ENCODE data around the gene TFAM. TPM values are rescaled to one million over a fixed set of nuclear protein-coding genes. Genes with fewer than 3 reads are reported as not detected.

TFAM gene
- total RNA-seq, 1 donor from 2014 or later = 13.3 TPM

DNA sequence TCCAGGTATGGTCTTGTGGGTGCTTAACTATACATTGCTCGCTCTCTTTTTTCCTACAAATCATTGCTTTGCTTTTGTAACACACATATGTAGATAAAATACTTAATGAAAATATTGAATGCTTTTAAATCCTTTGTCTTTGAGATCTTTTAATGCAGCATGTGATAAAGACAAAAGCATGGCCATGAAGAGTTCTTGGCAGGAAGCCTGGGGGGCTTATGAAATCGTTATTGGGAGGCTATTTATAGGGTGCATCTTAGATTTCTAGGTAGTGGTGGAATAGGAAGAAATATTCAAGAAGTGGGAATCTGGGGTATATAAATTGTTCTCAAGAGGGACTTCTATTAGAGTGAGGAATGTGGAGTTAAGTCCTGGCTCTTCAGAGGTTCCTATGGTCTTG is 28.5 kb upstream of the TFAM start:
- H3K9me3 ChIP-seq = no peaks in the 10 kb centered on the region
- intact Hi-C loops (cut with DNase I) = no loop called here
- no peak for DNase-seq (ENCODE audit: extremely low spot score in 2 of 2)
- TF ChIP-seq POLR2A (IDR thresholded peaks at IDR 0.05) (no peak), POLR2AphosphoS5 (IDR thresholded peaks at IDR 0.05; ENCODE audit: insufficient read depth in 1 of 2, low read depth in 1 of 2) (no peak)
- TF ChIP-seq, protein P1, sequence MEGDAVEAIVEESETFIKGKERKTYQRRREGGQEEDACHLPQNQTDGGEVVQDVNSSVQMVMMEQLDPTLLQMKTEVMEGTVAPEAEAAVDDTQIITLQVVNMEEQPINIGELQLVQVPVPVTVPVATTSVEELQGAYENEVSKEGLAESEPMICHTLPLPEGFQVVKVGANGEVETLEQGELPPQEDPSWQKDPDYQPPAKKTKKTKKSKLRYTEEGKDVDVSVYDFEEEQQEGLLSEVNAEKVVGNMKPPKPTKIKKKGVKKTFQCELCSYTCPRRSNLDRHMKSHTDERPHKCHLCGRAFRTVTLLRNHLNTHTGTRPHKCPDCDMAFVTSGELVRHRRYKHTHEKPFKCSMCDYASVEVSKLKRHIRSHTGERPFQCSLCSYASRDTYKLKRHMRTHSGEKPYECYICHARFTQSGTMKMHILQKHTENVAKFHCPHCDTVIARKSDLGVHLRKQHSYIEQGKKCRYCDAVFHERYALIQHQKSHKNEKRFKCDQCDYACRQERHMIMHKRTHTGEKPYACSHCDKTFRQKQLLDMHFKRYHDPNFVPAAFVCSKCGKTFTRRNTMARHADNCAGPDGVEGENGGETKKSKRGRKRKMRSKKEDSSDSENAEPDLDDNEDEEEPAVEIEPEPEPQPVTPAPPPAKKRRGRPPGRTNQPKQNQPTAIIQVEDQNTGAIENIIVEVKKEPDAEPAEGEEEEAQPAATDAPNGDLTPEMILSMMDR (IDR thresholded peaks at IDR 0.05) = no peak
- no peaks in the 10 kb centered on the region for H3K27me3 ChIP-seq
- H3K4me1 ChIP-seq = peaks cover 17% of the 10 kb centered on the region
- no peak overlapping the region for H3K27ac ChIP-seq
- no peaks in the 10 kb centered on the region for H3K36me3 ChIP-seq
- H3K4me3 ChIP-seq = no peak overlapping the region

- TF ChIP-seq POLR2A (IDR thresholded peaks at IDR 0.05) (no peak), POLR2AphosphoS5 (IDR thresholded peaks at IDR 0.05; ENCODE audit: insufficient read depth in 1 of 2, low read depth in 1 of 2) (no peak)
- TF ChIP-seq, protein P1 (IDR thresholded peaks at IDR 0.05) = no peak
- Histone ChIP-seq H3K9me3 (no peaks in the 10 kb centered on the region), H3K27me3 (no peaks in the 10 kb centered on the region), H3K27ac (no peak overlapping the region), H3K4me1 (peaks cover 17% of the 10 kb centered on the region), H3K36me3 (no peaks in the 10 kb centered on the region), H3K4me3 (no peak overlapping the region)
- DNase-seq (ENCODE audit: extremely low spot score in 2 of 2) = no peak
- intact Hi-C loops (cut with DNase I) = no loop called here
Observed at GRCh38 chr10:58358314-58358933, 26.8 kb upstream of the TFAM start.

DNA sequence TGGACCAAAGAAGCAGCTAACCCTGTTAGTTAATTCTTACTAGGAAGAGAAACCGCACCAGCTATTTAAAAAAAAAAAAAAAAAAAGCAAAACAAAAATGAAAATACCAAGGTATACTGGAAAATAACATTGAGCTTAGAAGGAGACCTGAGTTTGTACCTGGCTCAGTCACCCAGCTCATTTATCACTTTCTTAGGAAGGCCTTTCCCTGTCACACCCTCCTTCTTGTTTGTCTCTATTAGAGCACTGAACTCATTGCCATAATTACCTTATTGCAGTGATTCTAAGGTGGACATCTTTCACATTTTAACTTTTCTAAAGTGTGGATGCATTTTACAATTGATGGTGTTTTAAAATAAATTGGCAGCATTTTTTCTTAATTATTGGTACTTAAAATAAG is 26.3 kb upstream of the TFAM start:
- intact Hi-C loops (cut with DNase I) = no loop called here
- Histone ChIP-seq H3K27me3 (no peaks in the 10 kb centered on the region), H3K27ac (no peak overlapping the region), H3K4me3 (no peak overlapping the region), H3K4me1 (peaks cover 17% of the 10 kb centered on the region), H3K36me3 (no peaks in the 10 kb centered on the region), H3K9me3 (no peaks in the 10 kb centered on the region)
- TF ChIP-seq, protein P1 (IDR thresholded peaks at IDR 0.05) = no peak
- TF ChIP-seq POLR2A (IDR thresholded peaks at IDR 0.05) = no peak
- no peak for TF ChIP-seq POLR2AphosphoS5 (IDR thresholded peaks at IDR 0.05; ENCODE audit: insufficient read depth in 1 of 2, low read depth in 1 of 2)
- no peak for DNase-seq (ENCODE audit: extremely low spot score in 2 of 2)

DNA sequence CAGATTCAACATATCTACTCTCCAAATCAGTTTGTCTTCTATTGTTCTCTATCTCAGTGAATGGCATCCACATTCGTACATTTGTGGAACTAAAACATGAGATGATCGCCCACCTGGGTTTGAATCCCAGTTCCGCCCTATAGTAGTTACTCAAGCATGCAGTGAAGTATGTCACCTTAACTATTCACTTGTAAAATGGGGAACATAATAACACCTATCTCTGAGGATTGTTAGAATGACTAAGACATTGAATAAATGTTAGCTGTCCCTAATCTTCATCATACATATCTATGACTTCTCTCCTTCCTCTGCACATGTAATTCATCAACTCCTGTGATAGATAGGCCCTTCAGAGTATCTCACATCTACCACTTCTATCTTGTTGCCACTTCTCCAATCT is 25.7 kb upstream of the TFAM start:
- peaks cover 16% of the 10 kb centered on the region for H3K4me1 ChIP-seq
- no peak overlapping the region for H3K27ac ChIP-seq
- TF ChIP-seq POLR2A (IDR thresholded peaks at IDR 0.05) = no peak
- no peak for TF ChIP-seq POLR2AphosphoS5 (IDR thresholded peaks at IDR 0.05; ENCODE audit: insufficient read depth in 1 of 2, low read depth in 1 of 2)
- TF ChIP-seq, protein P1 (IDR thresholded peaks at IDR 0.05) = no peak
- peaks cover 0 to 5% of the 10 kb centered on the region in 2 donors for H3K36me3 ChIP-seq
- H3K27me3 ChIP-seq = no peaks in the 10 kb centered on the region
- H3K4me3 ChIP-seq = no peak overlapping the region
- no peak for DNase-seq (ENCODE audit: extremely low spot score in 2 of 2)
- no peaks in the 10 kb centered on the region for H3K9me3 ChIP-seq
- intact Hi-C loops (cut with DNase I) = no loop called here

GRCh38 chr10:58360412-58361004 is 24.7 kb upstream of the TFAM start:
- no peak overlapping the region for H3K27ac ChIP-seq
- H3K36me3 ChIP-seq = peaks cover 0 to 10% of the 10 kb centered on the region in 2 donors
- no peaks in the 10 kb centered on the region for H3K9me3 ChIP-seq
- intact Hi-C loops (cut with DNase I) = no loop called here
- H3K27me3 ChIP-seq = no peaks in the 10 kb centered on the region
- TF ChIP-seq POLR2AphosphoS5 (IDR thresholded peaks at IDR 0.05; ENCODE audit: insufficient read depth in 1 of 2, low read depth in 1 of 2) (no peak), POLR2A (IDR thresholded peaks at IDR 0.05) (no peak)
- TF ChIP-seq, protein P1 (IDR thresholded peaks at IDR 0.05) = no peak
- DNase-seq (ENCODE audit: extremely low spot score in 2 of 2) = no peak
- peaks cover 13% of the 10 kb centered on the region for H3K4me1 ChIP-seq
- H3K4me3 ChIP-seq = no peak overlapping the region
